HCT116 (cell line): ENCODE data around the gene FAM222B. TPM values are rescaled to one million over a fixed set of nuclear protein-coding genes. Genes with fewer than 3 reads are reported as not detected.
A peak's percentile ranks its signal among the peaks of the same experiment; 100 is the strongest.
"Not testable (repeated sequence)": the region's sequence is repeated elsewhere in the genome, so short reads cannot be mapped to it uniquely, and the experiment has no call there.

Experiments
- ATAC-seq: fragments of 200-7000 bp; cut with Tn5 transposase; 2 replicates; pipeline ENCODE4 v1.9.1; 2020; ENCODE audit warnings: mild to moderate bottlenecking, moderate library complexity
- BruUV-seq: library from RNA; stranded (reverse); fragments of 400-500 nt; replicated peaks from 2 replicates; lab custom pipeline; 2021; lab: Mats Ljungman, UMichigan
- CTCF ChIA-PET: fragments of 300-600 bp; sonication (Branson Sonifier 250); formaldehyde crosslinking; loops from one replicate; lab custom pipeline; 2021; ENCODE audit warnings: antibody characterized with exemption; lab: Charles Lee
- POLR2A ChIA-PET: fragments of 300-600, 350-600 bp; sonication (Branson Sonifier 250); formaldehyde crosslinking; loops from one replicate; lab custom pipeline; 2021; ENCODE audit warnings: antibody characterized with exemption; lab: Charles Lee
- RAD21 ChIA-PET, 2 experiments: fragments of 300-600 bp; sonication (Branson Sonifier 250); formaldehyde crosslinking; loops; one replicate each; lab custom pipeline; 2023; ENCODE audit warnings: low total read pairs in 2 of 2; ENCODE audit not compliant: uncharacterized antibody in 2 of 2, unreplicated experiment in 2 of 2, low non-redundant PET in 1 of 2; lab: Charles Lee
- DNase-seq: peaks from one replicate; pipeline ENCODE4 v3.0.0-alpha.2; 2010; ENCODE audit warnings: low read depth, low spot score
- H2AFZ ChIP-seq: fragments of 200-600 bp; shearing (Covaris generic), sonication (generic); 2 replicates; pipeline ENCODE4 v1.6.1; 2017; ENCODE audit warnings: low read depth, mixed run types, mixed read lengths, antibody characterized with exemption, low read length; ENCODE audit not compliant: poor library complexity, severe bottlenecking
- H3K27ac ChIP-seq: 2 replicates; pipeline ENCODE4 v1.5.1; 2012; ENCODE audit warnings: low read depth, low read length
- H3K27me3 ChIP-seq: fragments of 200-600 bp; sonication (generic); 2 replicates; pipeline ENCODE4 v1.6.1; 2016; ENCODE audit warnings: mixed run types, low read length, mixed read lengths; ENCODE audit not compliant: insufficient read depth
- H3K36me3 ChIP-seq, 2 experiments: fragments of 200-500 bp in 1 of 2; fragments of 200-600 bp in 1 of 2; sonication (Bioruptor generic) in 1 of 2; sonication (generic) in 1 of 2; 2 replicates each; pipeline versions ENCODE4 v1.5.1 to v1.6.1; 2014 to 2016; ENCODE audit warnings: low read length in 2 of 2, inconsistent platforms in 1 of 2, mixed read lengths in 1 of 2, mixed run types in 1 of 2; ENCODE audit not compliant: insufficient read depth in 2 of 2, control insufficient read depth in 1 of 2
- H3K4me1 ChIP-seq, 2 experiments: fragments of 200-600 bp in 1 of 2; sonication (generic) in 1 of 2; 2 replicates each; pipeline versions ENCODE4 v1.5.1 to v1.6.1; 2012 to 2017; ENCODE audit warnings: low read length in 2 of 2, inconsistent platforms in 1 of 2, mild to moderate bottlenecking in 1 of 2, mixed read lengths in 1 of 2, mixed run types in 1 of 2, moderate library complexity in 1 of 2; ENCODE audit not compliant: insufficient read depth in 2 of 2, control insufficient read depth in 1 of 2
- H3K4me2 ChIP-seq: fragments of 200-600 bp; sonication (generic); 2 replicates; pipeline ENCODE4 v1.6.1; 2017; ENCODE audit warnings: mixed run types, low read length, mixed read lengths
- H3K4me3 ChIP-seq, 2 experiments: fragments of 200-600 bp in 1 of 2; sonication (generic) in 1 of 2; replicated peaks in 1 of 2; 2 replicates each; pipeline ENCODE4 v1.5.1; 2011 to 2016; ENCODE audit warnings: low read length in 2 of 2, control low read depth in 1 of 2, low read depth in 1 of 2, mild to moderate bottlenecking in 1 of 2, mixed read lengths in 1 of 2, mixed run types in 1 of 2
- H3K79me2 ChIP-seq: fragments of 200-600 bp; sonication (generic); 2 replicates; pipeline ENCODE4 v1.6.1; 2017; ENCODE audit warnings: mild to moderate bottlenecking, mixed run types, low read length, moderate library complexity, mixed read lengths; ENCODE audit not compliant: insufficient read depth
- H3K9ac ChIP-seq: fragments of 200-600 bp; sonication (generic); 2 replicates; pipeline ENCODE4 v1.6.1; 2016; ENCODE audit warnings: low read length, mixed read lengths
- H3K9me2 ChIP-seq: fragments of 200-600 bp; sonication (generic), shearing (Covaris generic); 2 replicates; pipeline ENCODE4 v1.6.1; 2017; ENCODE audit warnings: mixed run types, mild to moderate bottlenecking, moderate library complexity; ENCODE audit not compliant: insufficient read depth
- H3K9me3 ChIP-seq, 2 experiments: fragments of 200-500 bp in 1 of 2; fragments of 200-600 bp in 1 of 2; sonication (Bioruptor generic) in 1 of 2; sonication (generic) in 1 of 2; 2 replicates each; pipeline ENCODE4 v1.6.1; 2014 to 2017; ENCODE audit warnings: low read length in 2 of 2, mixed read lengths in 2 of 2, inconsistent platforms in 1 of 2, low read depth in 1 of 2, mild to moderate bottlenecking in 1 of 2, mixed run types in 1 of 2, moderate library complexity in 1 of 2; ENCODE audit not compliant: control insufficient read depth in 1 of 2, insufficient read depth in 1 of 2
- H4K20me1 ChIP-seq: fragments of 200-600 bp; sonication (generic), shearing (Covaris generic); 2 replicates; pipeline ENCODE4 v1.6.1; 2017; ENCODE audit warnings: mixed run types, mild to moderate bottlenecking, moderate library complexity; ENCODE audit not compliant: insufficient read depth
- CTCF ChIP-seq, 3 experiments: fragments of 200-600 bp in 1 of 3; sonication (generic) in 1 of 3; IDR thresholded peaks in 2 of 3; conservative IDR thresholded peaks in 1 of 3; 2 replicates each; pipeline ENCODE4 v1.5.1; 2012 to 2017; ENCODE audit warnings: low read depth in 2 of 3, low read length in 2 of 3, antibody characterized with exemption in 1 of 3, borderline replicate concordance in 1 of 3, control low read depth in 1 of 3, mild to moderate bottlenecking in 1 of 3, mixed read lengths in 1 of 3, mixed run types in 1 of 3, moderate library complexity in 1 of 3; ENCODE audit not compliant: insufficient read depth in 1 of 3
- POLR2AphosphoS5 ChIP-seq: IDR thresholded peaks from 2 replicates; pipeline ENCODE4 v1.6.1; 2011; ENCODE audit warnings: mild to moderate bottlenecking, low read depth, low read length, moderate library complexity
- intact Hi-C: fragments of 100-400 bp; cut with micrococcal nuclease; formaldehyde crosslinking; loops from 2 replicates; pipeline ENCODE4 v1.10.0; 2022
- total RNA-seq: library from RNA; stranded (reverse); gene quantifications from one replicate; pipeline ENCODE4 v1.2.1, GENCODE V29; 2021; ENCODE audit not compliant: unreplicated experiment

Gene FAM222B
- total RNA-seq, 1 experiment from 2014 or later, result 22.7 TPM

GRCh38 chr17:28722417-28723158 lies 120.0 kb downstream of the FAM222B start:
- peak overlapping the region; percentile 99 for H3K9ac ChIP-seq
- H3K27me3 ChIP-seq, result no peaks in the 10 kb centered on the region
- no peaks in the 10 kb centered on the region for H3K9me2 ChIP-seq
- no peak overlapping the region for H2AFZ ChIP-seq
- H3K4me2 ChIP-seq, result peak overlapping the region; percentile 77
- DNase-seq, result no peak
- H3K27ac ChIP-seq, result peak overlapping the region; percentile 89
- intact Hi-C loops, result no loop called here
- peaks cover 40 to 78% of the 10 kb centered on the region in 2 experiments for H3K4me1 ChIP-seq
- peaks cover 22 to 43% of the 10 kb centered on the region in 2 experiments; a peak in 3 of 4 replicates for H3K36me3 ChIP-seq
- H3K4me3 ChIP-seq, result peak overlapping the region; percentile 2 to 15; a peak in 2 of 4 replicates
- BruUV-seq, result no TSS peak
- ChIA-PET POLR2A (interaction anchor here (0.8 kb wide), 1 partner anchor 229 kb away, joined by 4 read pairs; the partner anchor contains the start of gene PHF12), CTCF (no interaction called here), RAD21 (no interaction called here)
- H3K9me3 ChIP-seq, result no peaks in the 10 kb centered on the region
- peaks cover 15% of the 10 kb centered on the region; the same call in 1 of the 2 replicates for H4K20me1 ChIP-seq
- no peak for ATAC-seq
- H3K79me2 ChIP-seq, result peaks cover 49% of the 10 kb centered on the region
- TF ChIP-seq POLR2AphosphoS5, result 0 out of 2 replicates have a peak, but pooled peaks have one; percentile 30
- TF ChIP-seq CTCF (IDR thresholded peaks at IDR 0.05 in 2 of 3, conservative IDR thresholded peaks at IDR 0.05 in 1 of 3; ENCODE audit: borderline replicate concordance in 1 of 3, insufficient read depth in 1 of 3, low read depth in 2 of 3, low read length in 2 of 3), result no peak

GRCh38 chr17:28720997-28721329 lies 121.6 kb downstream of the FAM222B start:
- Histone ChIP-seq H4K20me1 (peaks cover 15% of the 10 kb centered on the region; the same call in 1 of the 2 replicates), H3K4me3 (peak overlapping the region; percentile 98 to 99), H3K9ac (peak overlapping the region; percentile 99), H3K79me2 (peaks cover 49% of the 10 kb centered on the region), H3K36me3 (peaks cover 22 to 43% of the 10 kb centered on the region in 2 experiments; a peak in 3 of 4 replicates), H3K4me1 (peaks cover 36 to 64% of the 10 kb centered on the region in 2 experiments), H3K4me2 (peak overlapping the region; percentile 77), H3K27ac (peak overlapping the region; percentile 89)
- RAD21 ChIA-PET, DNase-seq, H3K9me2 ChIP-seq, H2AFZ ChIP-seq, intact Hi-C loops, H3K27me3 ChIP-seq, H3K9me3 ChIP-seq, BruUV-seq, CTCF ChIA-PET, ATAC-seq: not testable (repeated sequence)
- POLR2A ChIA-PET, result interaction anchor here (1.7 to 2.6 kb wide), 2 partner anchors 10 to 14 kb away, joined by 6 to 42 read pairs; partner anchors contain the start of gene PROCA1
